Fibroblast of skin of left quadriceps (primary cell): Measurements from ENCODE around the gene UBE4B.
"Not testable (repeated sequence)": the region's sequence is repeated elsewhere in the genome, so short reads cannot be mapped to it uniquely, and the experiment has no call there.

ENCODE experiments used
- DNase-seq, 2 experiments: peaks; one replicate each; pipeline ENCODE4 v3.0.0-alpha.2; 2013; ENCODE audit warnings: low read depth in 2 of 2

Gene UBE4B

GRCh38 chr1:10071640-10072039, 38.9 kb downstream of the UBE4B start:
- no peak for DNase-seq

- DNase-seq, result not testable (repeated sequence)
These were observed 40.6 kb downstream of the UBE4B start for GRCh38 chr1:10073371-10073770.

GRCh38 chr1:10074059-10074851, 41.5 kb downstream of the UBE4B start:
- peak; percentile 83 for DNase-seq

GRCh38 chr1:10074852-10075730, 42.3 kb downstream of the UBE4B start:
- no peak for DNase-seq

- no peak for DNase-seq
These were observed 43.0 kb downstream of the UBE4B start for GRCh38 chr1:10075732-10076131.

GRCh38 chr1:10078494-10078893, 45.7 kb downstream of the UBE4B start:
- DNase-seq, result no peak

- DNase-seq, result no peak
These were observed 47.8 kb downstream of the UBE4B start for GRCh38 chr1:10080523-10080922.

- DNase-seq, result no peak
These were observed 50.2 kb downstream of the UBE4B start for GRCh38 chr1:10082785-10083479.

- no peak for DNase-seq
These were observed 51.3 kb downstream of the UBE4B start for GRCh38 chr1:10084045-10084444.

GRCh38 chr1:10085076-10085475, 52.3 kb downstream of the UBE4B start:
- no peak for DNase-seq

- no peak for DNase-seq
These were observed 54.5 kb downstream of the UBE4B start for GRCh38 chr1:10087210-10087609.

- no peak for DNase-seq
These were observed 69.2 kb downstream of the UBE4B start for GRCh38 chr1:10101929-10102328.

- DNase-seq, result no peak
These were observed 70.4 kb downstream of the UBE4B start for GRCh38 chr1:10103193-10103592.

GRCh38 chr1:10104834-10105233, 72.1 kb downstream of the UBE4B start:
- DNase-seq, result no peak

- DNase-seq, result no peak
These were observed 72.7 kb downstream of the UBE4B start for GRCh38 chr1:10105484-10105883.

- no peak for DNase-seq
These were observed 73.5 kb downstream of the UBE4B start for GRCh38 chr1:10106241-10106640.

- no peak for DNase-seq
These were observed 74.2 kb downstream of the UBE4B start for GRCh38 chr1:10106756-10107475.

- DNase-seq, result not testable (repeated sequence)
These were observed 74.7 kb downstream of the UBE4B start for GRCh38 chr1:10107476-10107847.

GRCh38 chr1:10108134-10108663, 75.4 kb downstream of the UBE4B start:
- peak; percentile 6 to 17 for DNase-seq

- DNase-seq, result no peak
These were observed 76.4 kb downstream of the UBE4B start for GRCh38 chr1:10108948-10109708.

GRCh38 chr1:10113501-10113900, 80.7 kb downstream of the UBE4B start:
- DNase-seq, result no peak
